Stimulated activated CD8-positive, alpha-beta memory T cell treated with anti-CD3 and anti-CD28 coated beads, Interleukin-4, amount 100 ng/mL, for 1 hour (primary cell): Measurements from ENCODE around the gene RPS5.
"Not testable (repeated sequence)": the region's sequence is repeated elsewhere in the genome, so short reads cannot be mapped to it uniquely, and the experiment has no call there.

Experiments
- DNase-seq, 2 donors: peaks; one replicate each; pipeline ENCODE4 v3.0.0-alpha.2; 2020; ENCODE audit warnings: low read depth in 2 of 2, low spot score in 1 of 2

Gene RPS5

GRCh38 chr19:58386576-58387337 lies at the start of gene RPS5:
Gene RPS5, plus strand, starts transcription at chr19:58387269. Its CDS starts 869 bp downstream, at chr19:58388138.
- DNase-seq = peak; percentile 78 to 92

GRCh38 chr19:58338336-58338735 lies 48.7 kb upstream of the RPS5 start:
- DNase-seq = no peak

GRCh38 chr19:58338825-58339558 lies 48.1 kb upstream of the RPS5 start:
- no peak for DNase-seq

GRCh38 chr19:58345558-58345957 lies 41.5 kb upstream of the RPS5 start:
- no peak for DNase-seq

GRCh38 chr19:58346961-58347929 lies 39.8 kb upstream of the RPS5 start:
- DNase-seq = peak in 1 of 2 donors; percentile 57

- DNase-seq = not testable (repeated sequence)
These were observed 39.0 kb upstream of the RPS5 start for GRCh38 chr19:58348080-58348479.

GRCh38 chr19:58349590-58349989 lies 37.5 kb upstream of the RPS5 start:
- DNase-seq = no peak

GRCh38 chr19:58350001-58350861 lies 36.8 kb upstream of the RPS5 start:
- DNase-seq = no peak

GRCh38 chr19:58350871-58351557 lies 36.1 kb upstream of the RPS5 start:
- DNase-seq = no peak

- no peak for DNase-seq
These were observed 35.6 kb upstream of the RPS5 start for GRCh38 chr19:58351558-58351878.

- no peak for DNase-seq
These were observed 34.9 kb upstream of the RPS5 start for GRCh38 chr19:58351990-58352755.

GRCh38 chr19:58352760-58353671 lies 34.1 kb upstream of the RPS5 start, which contains the start of gene A1BG:
Gene A1BG, minus strand, starts transcription at chr19:58353492. Its CDS starts 55 bp downstream, at chr19:58353437.
- no peak for DNase-seq

GRCh38 chr19:58353717-58354477 lies 33.2 kb upstream of the RPS5 start:
- no peak for DNase-seq

GRCh38 chr19:58354478-58355030 lies 32.5 kb upstream of the RPS5 start:
- no peak for DNase-seq

- DNase-seq = no peak
These were observed 31.8 kb upstream of the RPS5 start for GRCh38 chr19:58355215-58355796.

GRCh38 chr19:58355908-58356765 lies 30.9 kb upstream of the RPS5 start:
- no peak for DNase-seq
